MM.1S (cell line): ENCODE measurements around the gene HCLS1.

ENCODE experiments used
- EZH2 ChIP-seq: fragments of 300-600 bp; sonication (generic); optimal IDR thresholded peaks from 2 replicates; pipeline ENCODE3; 2017; ENCODE audit warnings: low read depth, mild to moderate bottlenecking, antibody characterized with exemption, low read length, mixed read lengths
- EZH2phosphoT487 ChIP-seq: fragments of 300-600 bp; sonication (generic); IDR thresholded peaks from 2 replicates; pipeline ENCODE4 v1.6.1; 2018; ENCODE audit warnings: antibody characterized with exemption, low read length
- TF ChIP-seq, protein P1 (sequence below): fragments of 300-600 bp; sonication (generic); IDR thresholded peaks from 2 replicates; pipeline ENCODE4 v1.5.1; 2016; ENCODE audit warnings: antibody characterized with exemption, low read length, mixed read lengths

DNA sequence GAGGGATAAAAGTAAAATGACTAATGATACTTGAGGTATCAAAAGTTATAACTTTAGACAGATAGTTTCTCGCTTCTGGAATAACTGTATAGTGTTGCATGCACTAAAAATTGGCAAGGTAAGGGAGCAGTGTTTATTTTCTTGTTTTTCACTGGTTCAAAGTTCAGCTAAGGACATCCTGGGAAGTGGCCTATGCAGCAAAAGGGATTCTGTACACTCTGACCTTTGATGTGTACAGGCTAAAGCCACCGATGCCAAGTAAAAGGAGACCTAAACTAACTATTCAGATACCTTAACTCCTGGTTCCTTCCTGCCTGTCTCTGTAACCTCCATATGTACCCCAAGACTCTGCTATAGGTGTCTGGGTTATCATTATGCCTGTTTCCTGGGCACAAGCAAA lies 65.9 kb downstream of the HCLS1 start:
- TF ChIP-seq, protein P1, sequence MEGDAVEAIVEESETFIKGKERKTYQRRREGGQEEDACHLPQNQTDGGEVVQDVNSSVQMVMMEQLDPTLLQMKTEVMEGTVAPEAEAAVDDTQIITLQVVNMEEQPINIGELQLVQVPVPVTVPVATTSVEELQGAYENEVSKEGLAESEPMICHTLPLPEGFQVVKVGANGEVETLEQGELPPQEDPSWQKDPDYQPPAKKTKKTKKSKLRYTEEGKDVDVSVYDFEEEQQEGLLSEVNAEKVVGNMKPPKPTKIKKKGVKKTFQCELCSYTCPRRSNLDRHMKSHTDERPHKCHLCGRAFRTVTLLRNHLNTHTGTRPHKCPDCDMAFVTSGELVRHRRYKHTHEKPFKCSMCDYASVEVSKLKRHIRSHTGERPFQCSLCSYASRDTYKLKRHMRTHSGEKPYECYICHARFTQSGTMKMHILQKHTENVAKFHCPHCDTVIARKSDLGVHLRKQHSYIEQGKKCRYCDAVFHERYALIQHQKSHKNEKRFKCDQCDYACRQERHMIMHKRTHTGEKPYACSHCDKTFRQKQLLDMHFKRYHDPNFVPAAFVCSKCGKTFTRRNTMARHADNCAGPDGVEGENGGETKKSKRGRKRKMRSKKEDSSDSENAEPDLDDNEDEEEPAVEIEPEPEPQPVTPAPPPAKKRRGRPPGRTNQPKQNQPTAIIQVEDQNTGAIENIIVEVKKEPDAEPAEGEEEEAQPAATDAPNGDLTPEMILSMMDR = no peak
- TF ChIP-seq EZH2 (no peak), EZH2phosphoT487 (no peak)
